SHP77 (cell line): ENCODE measurements around the gene CTBP1.
"Not testable (repeated sequence)": the region's sequence is repeated elsewhere in the genome, so short reads cannot be mapped to it uniquely, and the experiment has no call there.

Experiments used
- DNase-seq, 2 experiments: peaks; one replicate each; lab custom pipeline; 2025; lab: John Stamatoyannopoulos, UW

Gene CTBP1

DNA sequence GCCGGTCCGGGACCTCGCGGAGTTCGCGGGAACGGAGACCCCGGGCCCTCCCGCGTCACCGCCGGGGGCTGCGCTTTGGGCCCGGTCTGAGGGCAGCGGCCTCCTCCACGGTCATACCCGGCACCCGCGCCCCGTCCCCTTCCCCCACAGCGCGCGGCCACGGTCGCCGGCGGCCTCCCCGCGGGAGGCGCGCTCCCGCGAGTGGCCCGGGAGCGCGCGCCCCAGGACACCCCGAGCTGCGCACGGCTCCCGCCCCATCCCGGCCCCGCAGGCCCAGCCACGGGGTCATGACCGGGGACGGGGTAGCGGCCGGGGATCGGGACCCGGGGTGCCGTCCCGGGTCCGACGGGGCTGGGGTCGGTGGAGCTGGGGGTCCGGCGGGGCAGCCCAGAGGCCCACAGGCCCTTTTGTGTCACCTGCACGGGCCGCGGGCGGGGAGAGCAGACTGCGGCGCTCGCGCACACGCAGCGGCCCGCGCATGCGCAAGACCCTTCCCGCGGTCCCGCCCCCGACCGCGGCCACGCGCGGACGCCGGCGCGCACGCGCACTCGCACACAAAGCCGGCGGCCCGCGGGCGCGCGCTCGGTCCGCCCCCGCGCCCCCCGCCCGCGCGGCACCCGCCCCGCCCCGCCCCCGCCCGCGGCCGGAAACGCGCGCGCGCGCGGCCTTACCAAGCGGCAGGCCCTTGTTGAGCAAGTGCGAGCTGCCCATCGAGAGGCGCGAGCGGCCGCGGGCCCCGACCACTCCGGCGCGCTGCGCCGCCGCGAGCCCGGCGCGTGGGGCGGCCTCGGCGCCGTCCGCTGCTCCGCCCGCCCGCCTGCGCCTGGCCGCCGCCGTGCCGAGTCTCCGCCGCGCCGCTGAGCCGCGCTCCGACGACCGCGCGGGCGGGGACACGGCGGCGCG lies at the start of gene CTBP1:
Gene CTBP1, minus strand, starts transcription at position 886 of the 903 bp plus-strand sequence. CDS start 7,799 bp downstream, outside the sequence.
- DNase-seq, result peak; percentile 31 to 36

DNA sequence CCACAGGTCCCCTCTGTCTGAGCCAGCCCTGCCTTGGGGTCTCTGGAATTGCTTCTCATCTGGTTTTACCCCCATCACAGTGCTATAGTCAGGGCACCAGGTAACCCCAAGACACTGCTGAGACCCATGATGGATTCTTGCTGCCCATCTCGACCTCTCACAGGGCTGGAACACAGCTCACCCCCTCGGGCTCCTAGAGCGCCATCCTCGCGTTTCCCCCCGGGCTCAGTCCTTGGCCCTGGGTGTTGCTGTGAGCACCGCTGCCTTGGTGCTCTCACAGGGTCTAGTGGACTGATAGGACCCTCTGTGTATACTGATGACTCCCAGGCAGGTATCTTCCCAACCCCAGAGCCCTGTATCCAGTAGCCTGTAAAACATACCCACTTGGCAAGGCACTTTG lies 49.5 kb upstream of the CTBP1 start:
- no peak for DNase-seq

DNA sequence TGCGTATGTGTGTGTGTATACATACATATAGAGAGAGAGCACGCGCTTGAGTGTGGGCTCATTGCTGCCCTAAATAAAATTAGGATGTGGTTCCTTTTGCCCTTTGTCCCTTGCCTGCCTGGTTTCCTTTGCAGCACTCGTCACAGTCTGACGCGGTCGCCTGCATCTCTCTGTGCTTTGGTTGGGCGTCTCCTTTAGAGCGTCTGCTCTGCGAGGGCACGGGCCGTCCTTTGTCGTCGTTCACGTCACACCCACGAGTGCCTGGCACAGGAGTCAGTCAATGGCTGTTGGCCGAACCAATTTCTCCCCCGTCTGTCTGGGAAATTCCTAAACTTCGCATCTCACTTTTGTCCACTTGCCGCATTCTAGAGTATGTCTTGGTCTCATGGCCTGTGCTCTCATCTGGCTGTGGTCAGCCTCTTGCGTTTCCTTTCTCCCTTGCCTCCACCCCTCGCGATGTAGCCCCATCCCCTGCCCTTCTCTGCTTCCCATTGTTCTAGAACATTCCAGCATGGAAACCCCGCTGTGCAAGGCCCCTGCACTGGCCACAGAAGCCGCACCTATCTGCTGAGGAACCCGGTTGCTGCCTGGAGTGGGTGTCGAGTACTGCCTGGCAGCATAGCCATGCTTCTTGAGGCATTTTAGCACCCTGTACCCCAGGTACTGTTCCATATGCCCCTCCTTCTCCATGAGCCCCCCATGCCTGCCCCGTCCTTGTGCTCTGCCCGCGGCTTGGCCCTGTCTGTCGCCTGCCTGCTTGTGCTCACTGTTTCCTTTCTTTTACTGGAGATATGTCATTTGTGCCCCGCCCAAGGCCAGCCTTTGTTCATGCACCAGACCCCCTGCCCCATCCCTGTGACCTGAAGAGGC lies 48.8 kb upstream of the CTBP1 start:
- no peak for DNase-seq

- DNase-seq, result no peak
Observed at GRCh38 chr4:1297023-1297395, 48.1 kb upstream of the CTBP1 start.

GRCh38 chr4:1296324-1297022 lies 47.5 kb upstream of the CTBP1 start:
- DNase-seq, result no peak

- DNase-seq, result no peak
Observed at GRCh38 chr4:1295405-1296055, 46.6 kb upstream of the CTBP1 start.

- no peak for DNase-seq
Observed at GRCh38 chr4:1294891-1295290, 46.0 kb upstream of the CTBP1 start.

GRCh38 chr4:1294424-1294823 lies 45.5 kb upstream of the CTBP1 start:
- DNase-seq, result no peak

DNA sequence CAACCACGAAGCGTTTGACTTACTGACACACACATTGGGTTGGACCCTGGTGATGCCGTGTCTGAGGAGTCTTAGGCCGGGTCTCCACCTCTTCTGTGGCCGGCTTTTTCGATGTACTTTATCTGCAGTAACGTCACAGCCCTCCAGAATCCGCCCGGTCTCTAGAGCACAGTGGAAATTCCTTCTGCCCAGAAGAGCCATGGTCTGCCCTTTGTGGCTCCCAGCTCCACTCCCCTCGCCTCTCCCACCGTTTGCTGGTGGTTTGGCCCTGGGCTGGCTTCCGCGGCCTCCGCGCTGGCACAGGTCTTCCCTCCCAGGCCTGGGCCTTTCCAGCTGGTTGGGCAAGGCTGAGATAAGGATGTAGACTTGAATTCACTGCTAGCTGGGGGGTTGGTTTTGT lies 45.1 kb upstream of the CTBP1 start:
- no peak for DNase-seq

DNA sequence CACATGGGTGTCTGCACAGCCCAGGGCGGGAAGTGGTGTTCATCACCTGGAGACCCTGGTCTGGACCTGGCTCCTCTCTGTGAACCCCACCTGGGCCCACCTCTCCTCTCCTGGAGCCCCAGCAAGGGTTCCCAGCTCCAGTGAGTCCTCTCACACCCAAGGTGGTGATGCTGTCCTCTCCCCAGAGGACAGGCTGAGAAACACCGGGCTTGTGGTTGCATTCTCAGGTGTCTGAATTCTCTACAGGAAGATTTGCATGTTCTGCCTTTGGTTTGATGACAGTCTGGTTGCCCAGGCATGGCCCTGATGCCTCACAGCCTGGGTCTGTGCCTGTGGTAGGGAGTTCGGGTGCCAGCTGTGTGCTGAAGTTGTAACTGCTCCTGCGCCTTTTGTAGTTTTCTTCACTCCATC lies 44.6 kb upstream of the CTBP1 start:
- DNase-seq, result no peak

- DNase-seq, result not testable (repeated sequence)
Observed at GRCh38 chr4:1292703-1293011, 43.7 kb upstream of the CTBP1 start.

DNA sequence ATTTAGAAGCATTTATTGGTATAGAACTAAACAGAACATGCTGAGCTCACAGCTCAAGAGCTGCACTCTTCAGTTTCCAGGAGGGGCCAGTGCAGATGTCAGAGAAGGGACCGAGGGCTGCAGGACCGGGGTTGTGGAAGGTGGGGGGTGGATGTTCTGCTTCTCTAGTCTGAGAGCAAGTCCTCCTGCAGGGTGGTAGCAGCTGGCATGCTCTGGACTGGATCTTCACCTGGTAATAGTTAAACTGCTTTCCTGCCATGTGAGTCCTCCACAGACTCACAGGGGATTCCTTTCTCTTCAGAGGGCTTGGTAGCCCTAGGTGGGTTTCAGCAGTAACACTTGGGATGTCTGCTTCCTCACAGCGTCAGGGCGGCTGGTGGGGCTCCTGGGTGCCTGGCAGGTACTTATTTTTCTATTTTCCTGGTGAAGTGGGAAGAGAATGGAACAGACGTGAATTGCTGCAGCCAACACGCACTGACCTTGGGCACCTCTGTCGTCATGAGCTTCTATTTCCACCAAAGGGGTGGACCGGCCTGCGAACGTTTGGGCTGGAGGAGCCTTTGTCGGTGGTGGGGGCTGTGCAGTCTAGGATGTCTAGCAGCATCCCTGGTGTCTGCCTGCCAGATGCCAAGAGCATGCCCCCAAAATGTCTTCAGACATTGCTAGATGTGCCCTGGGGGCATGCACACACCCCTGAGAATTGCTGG lies 43.2 kb upstream of the CTBP1 start:
- DNase-seq, result no peak

- no peak for DNase-seq
Observed at GRCh38 chr4:1291091-1291490, 42.2 kb upstream of the CTBP1 start.

GRCh38 chr4:1290165-1290977 lies 41.4 kb upstream of the CTBP1 start:
- no peak for DNase-seq

GRCh38 chr4:1289207-1290164 lies 40.6 kb upstream of the CTBP1 start, which contains the start of gene MAEA:
TSS of gene MAEA (plus strand) at chr4:1289891. CDS start at chr4:1289914, 23 bp downstream.
- DNase-seq, result peak; percentile 79 to 80

- DNase-seq, result no peak
Observed at GRCh38 chr4:1288786-1289185, 39.9 kb upstream of the CTBP1 start.

DNA sequence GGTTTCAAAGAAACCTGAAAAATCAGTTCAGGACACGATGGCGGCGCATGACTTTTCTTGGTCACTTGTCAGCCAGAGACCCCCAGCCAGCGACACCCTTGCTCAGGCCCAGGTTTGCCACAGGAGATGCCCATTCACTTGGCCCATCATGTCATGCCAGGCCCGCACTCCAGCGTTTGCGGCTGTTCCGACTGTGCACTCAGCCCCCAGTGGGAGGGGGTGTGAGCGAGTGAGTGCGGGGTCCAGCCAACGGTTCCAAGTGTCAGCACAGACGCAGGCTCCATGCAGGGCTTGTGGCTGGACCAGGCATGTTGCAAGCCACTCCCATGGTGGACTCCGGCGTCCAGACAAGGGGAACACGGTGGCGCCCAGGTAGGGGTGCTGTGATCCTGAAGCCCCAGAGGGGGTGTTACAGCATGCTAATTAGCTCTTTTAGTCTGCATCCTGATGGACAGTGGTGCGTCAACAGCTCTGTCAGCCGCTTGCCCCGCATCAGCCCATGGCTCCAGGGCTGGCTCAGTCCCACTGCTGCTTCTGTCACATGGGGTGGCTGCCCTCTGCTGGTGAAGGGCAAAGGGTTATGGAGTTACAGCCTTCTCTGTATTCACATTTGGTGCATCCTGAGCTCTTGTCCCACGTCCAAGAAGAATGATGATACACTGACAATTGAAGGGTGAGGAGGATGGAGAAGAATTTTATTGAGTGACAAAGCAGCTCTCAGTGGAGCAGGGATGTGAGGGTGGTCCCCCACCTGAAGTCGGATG lies 37.0 kb upstream of the CTBP1 start:
- peak in 1 of 2 experiments; percentile 1 for DNase-seq

- no peak for DNase-seq
Observed at GRCh38 chr4:1285151-1285789, 36.3 kb upstream of the CTBP1 start.
